Sigmoid colon (tissue), 3 donors: ENCODE data around the gene ADGRA3.

Source experiments
- POLR2A ChIP-seq, 2 donors: fragments of 450-650 bp; IDR thresholded peaks; one replicate each; pipeline ENCODE4 v1.6.1; 2016; ENCODE audit warnings: antibody characterized with exemption in 2 of 2, mild to moderate bottlenecking in 2 of 2, moderate library complexity in 2 of 2
- TF ChIP-seq, protein P1 (sequence below), 4 experiments: fragments of 450-650 bp in 3 of 4; fragments of 200-600 bp in 1 of 4; IDR thresholded peaks; one replicate each; pipeline ENCODE4 v1.5.1; 2016 to 2019; ENCODE audit warnings: antibody characterized with exemption in 4 of 4, mild to moderate bottlenecking in 3 of 4, moderate library complexity in 2 of 4

- TF ChIP-seq, protein P1, sequence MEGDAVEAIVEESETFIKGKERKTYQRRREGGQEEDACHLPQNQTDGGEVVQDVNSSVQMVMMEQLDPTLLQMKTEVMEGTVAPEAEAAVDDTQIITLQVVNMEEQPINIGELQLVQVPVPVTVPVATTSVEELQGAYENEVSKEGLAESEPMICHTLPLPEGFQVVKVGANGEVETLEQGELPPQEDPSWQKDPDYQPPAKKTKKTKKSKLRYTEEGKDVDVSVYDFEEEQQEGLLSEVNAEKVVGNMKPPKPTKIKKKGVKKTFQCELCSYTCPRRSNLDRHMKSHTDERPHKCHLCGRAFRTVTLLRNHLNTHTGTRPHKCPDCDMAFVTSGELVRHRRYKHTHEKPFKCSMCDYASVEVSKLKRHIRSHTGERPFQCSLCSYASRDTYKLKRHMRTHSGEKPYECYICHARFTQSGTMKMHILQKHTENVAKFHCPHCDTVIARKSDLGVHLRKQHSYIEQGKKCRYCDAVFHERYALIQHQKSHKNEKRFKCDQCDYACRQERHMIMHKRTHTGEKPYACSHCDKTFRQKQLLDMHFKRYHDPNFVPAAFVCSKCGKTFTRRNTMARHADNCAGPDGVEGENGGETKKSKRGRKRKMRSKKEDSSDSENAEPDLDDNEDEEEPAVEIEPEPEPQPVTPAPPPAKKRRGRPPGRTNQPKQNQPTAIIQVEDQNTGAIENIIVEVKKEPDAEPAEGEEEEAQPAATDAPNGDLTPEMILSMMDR (IDR thresholded peaks at IDR 0.05): no peak
- TF ChIP-seq POLR2A (IDR thresholded peaks at IDR 0.05): no peak
Measured at GRCh38 chr4:22338796-22339195, 177.1 kb downstream of the ADGRA3 start.
